ENCODE measurements around the gene SLC22A1. TPM values are rescaled to one million over a fixed set of nuclear protein-coding genes. Genes with fewer than 3 reads are reported as not detected.

The SLC22A1 gene
- total and polyA plus RNA-seq, 2 of the 4 experiments (the other 2 are of a cell fraction), result 0.10 TPM; not detected in 1

DNA sequence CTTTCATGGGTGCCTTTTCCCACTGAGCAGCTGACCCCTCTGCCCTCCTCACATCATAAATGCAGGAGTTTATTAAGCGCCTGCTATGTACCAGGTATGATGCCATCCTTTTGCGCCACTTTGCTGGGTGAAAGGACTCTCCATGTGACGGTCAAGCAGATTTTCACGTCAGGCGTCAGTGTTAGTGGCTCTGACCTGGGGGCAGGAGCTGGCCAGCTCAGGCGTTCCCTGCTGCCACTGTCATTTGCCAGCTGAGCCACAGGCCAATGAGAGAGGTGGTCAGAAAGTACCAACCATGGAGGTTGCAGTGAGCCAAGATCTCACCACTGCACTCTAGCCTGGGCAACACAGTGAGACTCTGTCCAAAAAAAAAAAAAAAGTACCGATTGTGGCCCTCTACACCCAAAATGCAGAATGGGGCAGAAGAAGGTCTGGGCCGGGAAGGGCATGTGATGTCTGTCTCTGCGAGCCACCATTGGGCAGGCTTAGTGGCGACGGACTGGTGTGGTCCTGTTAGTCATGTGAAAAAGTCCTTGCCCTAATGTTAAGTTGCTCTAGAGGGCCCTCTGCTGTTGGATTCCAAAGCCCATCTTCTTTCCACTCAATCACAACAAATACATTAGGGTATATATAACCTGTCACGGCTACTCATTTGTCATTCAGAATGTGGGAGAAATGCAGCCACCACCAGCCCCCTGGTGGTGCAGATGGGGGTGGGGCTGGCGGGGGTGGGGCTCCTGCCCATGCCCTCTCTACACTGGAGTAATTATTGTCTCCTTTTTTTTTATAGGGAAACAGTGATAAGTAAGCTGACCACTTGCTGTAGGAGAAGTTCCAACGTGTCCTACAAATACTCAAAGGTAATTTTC is 18.4 kb upstream of the SLC22A1 start:
- dilution Hi-C loops (cut with HindIII; ENCODE audit: low sequenced_read_pairs, unreplicated experiment) (no loop called here), intact Hi-C loops (cut with micrococcal nuclease) (no loop called here), in situ Hi-C loops (cut with MboI; ENCODE audit: low sequenced_read_pairs) (no loop called here)
- ATAC-seq (ENCODE audit: low read depth) (peak; percentile 59), DNase-seq (peak; percentile 11)
- CTCF ChIA-PET, result no interaction called here
- Histone ChIP-seq H3K9me1 (ENCODE audit: insufficient read depth, low read length) (no peaks in the 10 kb centered on the region; the same call in 1 of the 2 replicates), H4K91ac (ENCODE audit: insufficient read depth, low read depth, low read length) (no peak overlapping the region), H2AK5ac (ENCODE audit: low read depth, low read length) (no peak overlapping the region), H3K4me3 (ENCODE audit: insufficient read depth, low read depth, low read length) (no peak overlapping the region), H3K4me2 (ENCODE audit: low read depth, low read length) (no peak overlapping the region), H3K56ac (ENCODE audit: extremely low read depth, insufficient read depth, low read length) (no peak overlapping the region), H3K4ac (ENCODE audit: low read depth, low read length) (no peak overlapping the region), H2BK15ac (ENCODE audit: low read depth, low read length) (no peak overlapping the region), H3K9ac (ENCODE audit: low read depth, low read length) (no peak overlapping the region), H2BK5ac (ENCODE audit: low read depth, low read length, poor library complexity, severe bottlenecking) (no peak overlapping the region), H3K36me3 (ENCODE audit: control insufficient read depth, insufficient read depth, low read length) (peaks cover 58% of the 10 kb centered on the region), H2AFZ (replicated peaks; ENCODE audit: low read length, poor library complexity) (no peak overlapping the region), H2BK120ac (ENCODE audit: low read depth, low read length) (no peak overlapping the region), H3K14ac (replicated peaks; ENCODE audit: low read depth, low read length) (no peak overlapping the region), H4K8ac (ENCODE audit: low read depth in 2 of 2, low read length in 2 of 2) (no peak overlapping the region), H3K9me3 (ENCODE audit: control insufficient read depth, insufficient read depth, low read length) (no peaks in the 10 kb centered on the region), H3K79me1 (ENCODE audit: low read depth in 1 of 2, low read length in 2 of 2) (peaks cover 0 to 3% of the 10 kb centered on the region in 2 experiments; a peak in 1 of 4 replicates), H4K20me1 (ENCODE audit: insufficient read depth, low read length) (no peaks in the 10 kb centered on the region), H3K23ac (ENCODE audit: low read depth, low read length) (no peak overlapping the region), H3K18ac (ENCODE audit: low read depth, low read length) (no peak overlapping the region), H3K27me3 (ENCODE audit: control insufficient read depth, insufficient read depth, low read length) (no peaks in the 10 kb centered on the region), H4K5ac (ENCODE audit: low read depth, low read length) (no peak overlapping the region), H2BK20ac (ENCODE audit: low read depth, low read length) (no peak overlapping the region), H2AK9ac (replicated peaks; ENCODE audit: low read depth, low read length, poor library complexity) (no peak overlapping the region), H3K27ac (ENCODE audit: insufficient read depth, low read length) (no peak overlapping the region), H3K4me1 (ENCODE audit: control insufficient read depth, insufficient read depth, low read length) (no peaks in the 10 kb centered on the region; the same call in 1 of the 2 replicates)
- BruUV-seq (replicated peaks), result no TSS peak
- WGBS, 2 experiments (ENCODE audit: extremely low coverage in 2 of 2, insufficient read length in 1 of 2), result no CpG with 5 or more reads among the region's 14 CpGs
- TF ChIP-seq RAD21 (IDR thresholded peaks at IDR 0.05; ENCODE audit: low read length) (peak; percentile 21; the same call in 1 of the 2 replicates), SMC3 (IDR thresholded peaks at IDR 0.05; ENCODE audit: low read depth, low read length) (0 out of 2 replicates have a peak, but pooled peaks have one; percentile 25), BHLHE40 (IDR thresholded peaks at IDR 0.05; ENCODE audit: low read depth, low read length) (no peak)
- TF ChIP-seq, protein P1, sequence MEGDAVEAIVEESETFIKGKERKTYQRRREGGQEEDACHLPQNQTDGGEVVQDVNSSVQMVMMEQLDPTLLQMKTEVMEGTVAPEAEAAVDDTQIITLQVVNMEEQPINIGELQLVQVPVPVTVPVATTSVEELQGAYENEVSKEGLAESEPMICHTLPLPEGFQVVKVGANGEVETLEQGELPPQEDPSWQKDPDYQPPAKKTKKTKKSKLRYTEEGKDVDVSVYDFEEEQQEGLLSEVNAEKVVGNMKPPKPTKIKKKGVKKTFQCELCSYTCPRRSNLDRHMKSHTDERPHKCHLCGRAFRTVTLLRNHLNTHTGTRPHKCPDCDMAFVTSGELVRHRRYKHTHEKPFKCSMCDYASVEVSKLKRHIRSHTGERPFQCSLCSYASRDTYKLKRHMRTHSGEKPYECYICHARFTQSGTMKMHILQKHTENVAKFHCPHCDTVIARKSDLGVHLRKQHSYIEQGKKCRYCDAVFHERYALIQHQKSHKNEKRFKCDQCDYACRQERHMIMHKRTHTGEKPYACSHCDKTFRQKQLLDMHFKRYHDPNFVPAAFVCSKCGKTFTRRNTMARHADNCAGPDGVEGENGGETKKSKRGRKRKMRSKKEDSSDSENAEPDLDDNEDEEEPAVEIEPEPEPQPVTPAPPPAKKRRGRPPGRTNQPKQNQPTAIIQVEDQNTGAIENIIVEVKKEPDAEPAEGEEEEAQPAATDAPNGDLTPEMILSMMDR (conservative IDR thresholded peaks at IDR 0.05; ENCODE audit: low read depth, low read length), result peak; percentile 30; the same call in 1 of the 2 replicates
- POLR2A ChIA-PET (ENCODE audit: unreplicated experiment), result no interaction called here
